ENCODE measurements around the gene LMBRD2. TPM values are rescaled to one million over a fixed set of nuclear protein-coding genes. Genes with fewer than 3 reads are reported as not detected.

Gene LMBRD2
- total RNA-seq, 1 experiment from 2014 or later, result 15.9 TPM

- no peak for DNase-seq (ENCODE audit: low read depth)
These were observed 101.7 kb downstream of the LMBRD2 start for GRCh38 chr5:36049949-36050348.

Other genes with a start within 250 kb of the LMBRD2 start
- 0.26 and 0.52 TPM in 2 replicates for gene CAPSL, start 213.3 kb downstream of the LMBRD2 start, total RNA-seq (2014; rRNA removed)
- not detected in 2 replicates for gene UGT3A1, start 160.5 kb downstream of the LMBRD2 start, total RNA-seq (2014; rRNA removed)
- 1.1 TPM in 1 of 2 replicates, not detected in the other for gene UGT3A2, start 85.0 kb downstream of the LMBRD2 start, total RNA-seq (2014; rRNA removed)
- 62.6 and 88.0 TPM in 2 replicates for gene SKP2, start 224 bp upstream of the LMBRD2 start, total RNA-seq (2014; rRNA removed)
- gene NADK2, start 90.0 kb upstream of the LMBRD2 start, total RNA-seq (2014; rRNA removed), result 20.5 and 22.2 TPM in 2 replicates
- gene RANBP3L, start 150.0 kb upstream of the LMBRD2 start, total RNA-seq (2014; rRNA removed), result 0.83 and 2.1 TPM in 2 replicates

Measured in LHCN-M2 (cell line).